ENCODE results near the gene MINPP1.

Gene MINPP1

DNA sequence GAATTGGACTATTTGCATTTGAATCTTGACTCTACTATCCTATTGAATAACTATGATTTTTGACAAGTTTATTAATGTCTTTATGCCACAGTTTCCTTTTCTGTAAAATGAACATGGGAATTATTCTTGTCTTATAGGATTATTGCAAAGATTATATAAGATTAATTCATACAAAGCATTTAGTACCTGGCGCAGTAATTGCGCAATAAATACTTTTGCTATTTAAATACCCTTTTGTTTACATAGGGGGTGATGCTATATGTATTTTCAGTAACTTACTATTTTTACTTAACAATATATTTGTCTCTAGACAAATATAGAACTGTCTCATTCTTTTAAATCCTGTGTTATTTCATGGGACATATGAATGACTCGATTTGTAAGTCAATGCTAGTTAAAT, 5.3 kb downstream of the MINPP1 start:
- DNase-seq (ENCODE audit: low read depth): no peak
- TF ChIP-seq, protein P1, sequence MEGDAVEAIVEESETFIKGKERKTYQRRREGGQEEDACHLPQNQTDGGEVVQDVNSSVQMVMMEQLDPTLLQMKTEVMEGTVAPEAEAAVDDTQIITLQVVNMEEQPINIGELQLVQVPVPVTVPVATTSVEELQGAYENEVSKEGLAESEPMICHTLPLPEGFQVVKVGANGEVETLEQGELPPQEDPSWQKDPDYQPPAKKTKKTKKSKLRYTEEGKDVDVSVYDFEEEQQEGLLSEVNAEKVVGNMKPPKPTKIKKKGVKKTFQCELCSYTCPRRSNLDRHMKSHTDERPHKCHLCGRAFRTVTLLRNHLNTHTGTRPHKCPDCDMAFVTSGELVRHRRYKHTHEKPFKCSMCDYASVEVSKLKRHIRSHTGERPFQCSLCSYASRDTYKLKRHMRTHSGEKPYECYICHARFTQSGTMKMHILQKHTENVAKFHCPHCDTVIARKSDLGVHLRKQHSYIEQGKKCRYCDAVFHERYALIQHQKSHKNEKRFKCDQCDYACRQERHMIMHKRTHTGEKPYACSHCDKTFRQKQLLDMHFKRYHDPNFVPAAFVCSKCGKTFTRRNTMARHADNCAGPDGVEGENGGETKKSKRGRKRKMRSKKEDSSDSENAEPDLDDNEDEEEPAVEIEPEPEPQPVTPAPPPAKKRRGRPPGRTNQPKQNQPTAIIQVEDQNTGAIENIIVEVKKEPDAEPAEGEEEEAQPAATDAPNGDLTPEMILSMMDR (IDR thresholded peaks at IDR 0.05; ENCODE audit: insufficient read depth, low read depth, low read length, missing control alignments): no peak
- H3K4me3 ChIP-seq (ENCODE audit: low read depth, low read length): no peak overlapping the region

DNA sequence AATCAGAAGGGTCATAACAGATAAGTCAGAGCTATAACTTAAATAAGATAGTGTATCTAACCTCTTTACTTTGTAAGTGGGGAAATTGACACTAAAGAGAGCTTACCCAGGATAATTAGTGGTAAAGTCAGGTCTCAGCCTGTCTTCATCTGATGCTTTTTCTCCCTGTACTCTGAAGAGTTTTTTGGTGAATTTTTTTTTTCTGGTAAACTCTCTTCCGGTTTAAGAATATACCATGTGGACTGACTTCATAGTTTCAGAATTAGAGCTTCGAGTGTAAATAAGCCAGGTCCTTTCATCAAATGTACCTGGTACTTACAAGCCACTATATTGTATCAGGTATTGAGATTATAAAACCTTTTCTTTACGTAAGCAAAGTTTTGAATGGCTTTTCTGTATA, 6.8 kb downstream of the MINPP1 start:
- DNase-seq (ENCODE audit: low read depth): peak; percentile 31
- no peak overlapping the region for H3K4me3 ChIP-seq (ENCODE audit: low read depth, low read length)
- TF ChIP-seq, protein P1 (IDR thresholded peaks at IDR 0.05; ENCODE audit: insufficient read depth, low read depth, low read length, missing control alignments): no peak

DNA sequence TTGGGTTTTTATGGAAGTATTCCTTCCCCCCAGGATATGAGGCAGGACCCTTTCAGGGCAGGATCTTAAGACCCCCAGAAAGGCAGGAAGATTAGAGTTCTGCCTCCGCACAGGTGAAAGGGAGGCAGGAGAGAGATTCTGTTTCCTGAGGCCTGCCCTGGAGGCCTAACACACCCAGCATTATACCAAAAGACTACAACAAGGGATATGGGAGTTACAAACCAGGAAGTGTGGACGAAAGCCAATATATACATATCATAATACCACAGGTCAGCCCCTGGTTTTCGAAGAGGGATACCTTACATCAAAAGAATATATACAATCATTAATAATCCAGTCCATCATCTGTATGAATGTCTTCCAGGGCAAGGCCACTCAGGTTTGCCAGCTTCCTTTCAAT, 14.2 kb downstream of the MINPP1 start:
- no peak for DNase-seq (ENCODE audit: low read depth)
- TF ChIP-seq, protein P1 (IDR thresholded peaks at IDR 0.05; ENCODE audit: insufficient read depth, low read depth, low read length, missing control alignments): no peak

DNA sequence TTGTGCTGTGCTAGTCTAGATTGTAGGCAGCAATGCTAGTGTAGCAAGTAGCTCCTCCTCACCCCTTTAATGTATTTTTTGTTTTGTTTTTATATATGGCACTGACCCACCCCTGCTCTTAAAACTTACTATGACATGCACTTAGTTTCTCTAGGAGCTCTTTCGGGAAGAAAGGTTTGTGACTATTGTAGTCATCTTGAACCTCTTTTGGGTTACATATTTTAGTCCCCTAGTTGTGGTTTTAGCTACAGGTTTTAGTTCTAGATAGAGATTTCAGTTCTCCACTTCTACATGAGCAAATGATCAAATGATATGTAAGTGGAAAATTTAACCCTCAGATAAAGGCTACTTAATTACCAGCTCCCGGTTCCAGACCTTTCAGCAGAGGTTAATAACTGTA, 14.9 kb downstream of the MINPP1 start:
- TF ChIP-seq, protein P1 (IDR thresholded peaks at IDR 0.05; ENCODE audit: insufficient read depth, low read depth, low read length, missing control alignments): no peak
- DNase-seq (ENCODE audit: low read depth): peak; percentile 58
- H3K4me3 ChIP-seq (ENCODE audit: low read depth, low read length): no peak overlapping the region

More for the DNA sequence above, 14.2 kb downstream of the MINPP1 start:
- no peak overlapping the region for H3K4me3 ChIP-seq (ENCODE audit: low read depth, low read length)

DNA sequence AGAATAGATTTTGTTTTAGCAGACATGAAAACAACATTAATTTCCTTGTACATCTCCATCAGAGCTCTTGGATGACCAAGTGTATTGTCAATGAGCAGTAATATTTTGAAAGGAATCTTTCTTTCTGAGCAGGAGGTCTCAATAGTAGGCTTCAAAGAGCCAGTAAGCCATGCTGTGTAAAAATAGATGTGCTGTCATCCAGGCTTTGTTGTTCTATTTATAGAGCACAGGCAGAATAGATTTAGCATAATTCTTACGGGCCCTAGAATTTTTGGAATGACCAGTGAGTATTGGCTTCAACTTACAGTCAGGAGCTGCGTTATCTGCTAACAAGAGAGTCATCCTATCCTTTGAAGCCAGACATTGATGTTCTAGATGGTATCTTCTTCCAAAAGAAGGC, 19.0 kb downstream of the MINPP1 start:
- no peak for DNase-seq (ENCODE audit: low read depth)
- H3K4me3 ChIP-seq (ENCODE audit: low read depth, low read length): no peak overlapping the region
- TF ChIP-seq, protein P1 (IDR thresholded peaks at IDR 0.05; ENCODE audit: insufficient read depth, low read depth, low read length, missing control alignments): no peak

DNA sequence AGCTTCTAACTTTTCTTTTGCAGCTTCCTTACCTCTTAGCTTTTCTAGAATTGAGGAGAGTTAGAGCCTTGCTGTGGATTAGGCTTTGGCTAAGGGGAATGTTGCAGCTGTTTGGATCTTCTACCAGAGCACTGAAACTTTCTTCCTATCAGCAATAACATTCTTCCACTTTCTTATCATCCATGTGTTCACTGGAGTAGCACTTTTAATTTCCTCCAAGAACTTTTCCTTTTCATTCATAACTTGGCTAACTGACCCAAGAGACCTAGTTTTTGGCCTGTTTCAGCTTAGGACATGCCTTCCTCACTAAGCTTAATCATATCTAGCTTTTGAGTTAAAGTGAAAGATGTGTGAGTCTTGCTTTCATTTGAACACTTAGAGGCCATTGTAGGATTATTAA, 19.6 kb downstream of the MINPP1 start:
- no peak for DNase-seq (ENCODE audit: low read depth)
- H3K4me3 ChIP-seq (ENCODE audit: low read depth, low read length): no peak overlapping the region
- TF ChIP-seq, protein P1 (IDR thresholded peaks at IDR 0.05; ENCODE audit: insufficient read depth, low read depth, low read length, missing control alignments): no peak

DNA sequence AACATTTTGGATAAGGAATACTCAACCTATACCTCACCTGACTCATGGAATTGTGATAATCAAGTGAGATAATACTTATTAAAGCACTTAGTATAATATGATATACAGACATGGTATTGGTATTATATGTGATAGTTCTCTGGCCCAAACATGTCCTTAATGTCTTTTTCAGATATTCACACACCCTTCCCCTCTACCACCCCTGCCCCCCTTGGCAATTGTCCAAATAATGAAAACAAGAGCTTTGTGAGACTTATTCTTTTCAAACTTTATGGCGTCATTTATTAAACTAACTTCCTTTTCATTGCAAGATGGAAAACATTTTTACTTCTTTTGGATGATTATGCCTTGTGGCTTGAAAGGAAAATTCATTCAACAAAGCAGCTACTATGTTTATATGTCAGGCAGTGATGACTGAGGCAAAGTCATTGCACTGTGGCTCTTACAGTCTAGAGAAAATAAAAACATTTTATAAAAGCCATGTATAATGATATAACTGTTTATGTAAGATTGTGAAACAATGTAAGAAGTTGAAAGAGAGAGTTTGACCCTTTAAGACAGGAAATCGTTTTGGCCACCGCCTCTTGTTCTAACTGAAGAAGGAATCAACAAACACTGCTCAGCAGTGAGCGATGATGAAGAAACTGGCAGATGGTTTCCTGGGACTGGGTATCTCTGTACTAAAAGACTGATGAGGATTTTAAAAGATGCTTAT, 27.4 kb downstream of the MINPP1 start:
- no peak for DNase-seq (ENCODE audit: low read depth)
- H3K4me3 ChIP-seq (ENCODE audit: low read depth, low read length): no peak overlapping the region
- TF ChIP-seq, protein P1 (IDR thresholded peaks at IDR 0.05; ENCODE audit: insufficient read depth, low read depth, low read length, missing control alignments): no peak

All from GM12865 (cell line).